Esophagus squamous epithelium (tissue), 5 donors: Measurements from ENCODE around the gene PDZRN3. TPM values are rescaled to one million over a fixed set of nuclear protein-coding genes. Genes with fewer than 3 reads are reported as not detected.
"Not testable (repeated sequence)": the region's sequence is repeated elsewhere in the genome, so short reads cannot be mapped to it uniquely, and the experiment has no call there.

Experiments
- DNase-seq: peaks from one replicate; lab custom pipeline; 2025; lab: John Stamatoyannopoulos, UW
- H3K27ac ChIP-seq, 4 donors: fragments of 200-600 bp; sonication (generic); one replicate each; pipeline ENCODE4 v1.5.1; 2016 to 2019; ENCODE audit warnings: mild to moderate bottlenecking in 1 of 4
- H3K27me3 ChIP-seq, 4 donors: fragments of 200-600 bp; sonication (generic); 1 replicate in 3 of 4; 2 replicates in 1 of 4; pipeline versions ENCODE4 v1.5.1 to v1.6.0; 2017 to 2021; ENCODE audit warnings: antibody characterized with exemption in 1 of 4
- H3K36me3 ChIP-seq, 3 donors: fragments of 200-600 bp; sonication (generic); one replicate each; pipeline ENCODE4 v1.5.1; 2016 to 2019
- H3K4me1 ChIP-seq, 3 donors: fragments of 200-600 bp; sonication (generic); one replicate each; pipeline ENCODE4 v1.5.1; 2017 to 2019
- H3K4me3 ChIP-seq, 4 donors: fragments of 200-600 bp; sonication (generic); 1 replicate in 3 of 4; 2 replicates in 1 of 4; pipeline ENCODE4 v1.5.1; 2016 to 2019; ENCODE audit warnings: mild to moderate bottlenecking in 2 of 4, moderate library complexity in 1 of 4
- H3K9me3 ChIP-seq, 3 donors: fragments of 200-600 bp; sonication (generic); one replicate each; pipeline ENCODE4 v1.5.1; 2016 to 2019
- CTCF ChIP-seq, 6 experiments: fragments of 450-650 bp in 4 of 6; fragments of 200-600 bp in 2 of 6; sonication (generic) in 2 of 6; IDR thresholded peaks; one replicate each; pipeline ENCODE4 v1.5.1; 2016 to 2019; ENCODE audit warnings: antibody characterized with exemption in 6 of 6, mild to moderate bottlenecking in 4 of 6, moderate library complexity in 4 of 6
- POLR2A ChIP-seq, 4 donors: fragments of 450-650 bp; IDR thresholded peaks; one replicate each; pipeline ENCODE4 v1.6.1; 2017; ENCODE audit warnings: antibody characterized with exemption in 4 of 4, mild to moderate bottlenecking in 4 of 4, moderate library complexity in 3 of 4
- WGBS, 2 donors: methylation state at CpG; one replicate each; pipeline ENCODE4 v1.1.5; 2018; 5-methylcytosine and 5-hydroxymethylcytosine counted together
- intact Hi-C: fragments of 100-400 bp; cut with DNase I; formaldehyde crosslinking; loops from one replicate; pipeline ENCODE4 v1.15.0; 2022
- total RNA-seq, 4 donors: library from RNA; depleted of rRNA; stranded (reverse); fragments of >200 nt; gene quantifications; one replicate each; pipeline ENCODE4 v1.1.0, GENCODE V29; 2016
- donor health status: DM: yes; HTN: yes; CAD: no.

PDZRN3 gene
- total RNA-seq, 4 donors from 2014 or later, result 22.1 to 54.9 (median 38.9) TPM

GRCh38 chr3:73569246-73569760, 55.4 kb downstream of the PDZRN3 start:
- H3K27ac ChIP-seq, result peak overlapping the region in 1 of 4 donors; percentile 1
- 73 to 76% methylated on average over 7 to 8 of the region's 8 CpGs for WGBS, 2 donors
- intact Hi-C loops, result no loop called here

DNA sequence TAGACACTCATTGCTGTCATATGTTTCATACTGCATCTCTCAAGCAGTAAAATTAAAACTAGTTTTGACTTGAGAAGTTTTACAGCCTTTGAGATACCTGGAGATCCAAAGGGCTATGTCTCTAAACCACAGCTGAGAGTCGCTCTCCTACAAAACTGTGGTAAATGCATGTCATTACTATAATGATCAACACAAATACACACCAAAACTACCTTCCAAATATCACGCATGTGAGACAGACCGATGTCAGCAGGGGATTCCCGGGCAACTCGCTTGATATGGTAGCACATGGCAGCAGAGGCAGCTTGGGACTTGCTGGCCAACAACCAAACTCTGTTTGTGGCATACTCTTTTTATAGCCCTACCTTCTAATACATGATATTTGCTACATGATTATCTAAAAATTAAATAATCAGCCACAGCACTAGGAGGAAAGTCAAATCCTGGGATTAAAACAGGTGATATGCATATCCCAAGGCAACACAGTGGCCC, 56.3 kb downstream of the PDZRN3 start:
- Histone ChIP-seq H3K4me3 (no peak overlapping the region), H3K36me3 (no peaks in the 10 kb centered on the region), H3K9me3 (no peaks in the 10 kb centered on the region), H3K4me1 (peaks cover 0 to 26% (median 0%) of the 10 kb centered on the region in 3 donors), H3K27ac (no peak overlapping the region), H3K27me3 (peaks cover 0 to 3% (median 0%) of the 10 kb centered on the region in 4 donors)
- TF ChIP-seq POLR2A (IDR thresholded peaks at IDR 0.05) (no peak), CTCF (IDR thresholded peaks at IDR 0.05) (no peak)
- 72 to 86% methylated on average over 5 of the region's 5 CpGs for WGBS, 2 donors
- no peak for DNase-seq
- intact Hi-C loops, result no loop called here

More at GRCh38 chr3:73569246-73569760, 55.4 kb downstream of the PDZRN3 start:
- Histone ChIP-seq H3K9me3 (no peaks in the 10 kb centered on the region), H3K4me3 (no peak overlapping the region), H3K4me1 (peaks cover 0 to 18% (median 0%) of the 10 kb centered on the region in 3 donors), H3K27me3 (peaks cover 0 to 3% (median 0%) of the 10 kb centered on the region in 4 donors), H3K36me3 (no peaks in the 10 kb centered on the region)
- DNase-seq, result no peak
- no peak for TF ChIP-seq POLR2A (IDR thresholded peaks at IDR 0.05)
- no peak for TF ChIP-seq CTCF (IDR thresholded peaks at IDR 0.05)

DNA sequence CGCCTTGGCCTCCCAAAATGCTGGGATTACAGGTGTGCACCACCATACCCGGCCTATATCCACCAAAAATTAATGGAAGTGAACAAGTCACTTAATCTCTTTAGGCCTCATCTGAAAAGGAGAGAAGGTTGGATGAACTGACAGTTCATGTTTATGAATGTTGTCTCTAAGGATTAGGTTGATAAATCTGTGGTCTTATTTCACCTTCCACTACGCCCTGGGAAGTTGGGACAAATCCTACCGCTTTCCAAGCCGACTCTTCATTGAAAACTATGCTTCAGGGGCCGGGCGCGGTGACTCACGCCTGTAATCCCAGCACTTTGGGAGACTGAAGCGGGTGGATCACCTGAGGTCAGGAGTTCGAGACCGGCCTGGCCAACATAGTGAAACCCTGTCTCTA, 59.4 kb downstream of the PDZRN3 start:
- WGBS, 2 donors, result 60 to 74% methylated on average over 9 to 12 of the region's 12 CpGs
- intact Hi-C loops, H3K36me3 ChIP-seq, DNase-seq, H3K27ac ChIP-seq, H3K4me3 ChIP-seq, H3K9me3 ChIP-seq, H3K27me3 ChIP-seq: not testable (repeated sequence)
- peaks cover 0 to 33% (median 0%) of the 10 kb centered on the region in 3 donors for H3K4me1 ChIP-seq

DNA sequence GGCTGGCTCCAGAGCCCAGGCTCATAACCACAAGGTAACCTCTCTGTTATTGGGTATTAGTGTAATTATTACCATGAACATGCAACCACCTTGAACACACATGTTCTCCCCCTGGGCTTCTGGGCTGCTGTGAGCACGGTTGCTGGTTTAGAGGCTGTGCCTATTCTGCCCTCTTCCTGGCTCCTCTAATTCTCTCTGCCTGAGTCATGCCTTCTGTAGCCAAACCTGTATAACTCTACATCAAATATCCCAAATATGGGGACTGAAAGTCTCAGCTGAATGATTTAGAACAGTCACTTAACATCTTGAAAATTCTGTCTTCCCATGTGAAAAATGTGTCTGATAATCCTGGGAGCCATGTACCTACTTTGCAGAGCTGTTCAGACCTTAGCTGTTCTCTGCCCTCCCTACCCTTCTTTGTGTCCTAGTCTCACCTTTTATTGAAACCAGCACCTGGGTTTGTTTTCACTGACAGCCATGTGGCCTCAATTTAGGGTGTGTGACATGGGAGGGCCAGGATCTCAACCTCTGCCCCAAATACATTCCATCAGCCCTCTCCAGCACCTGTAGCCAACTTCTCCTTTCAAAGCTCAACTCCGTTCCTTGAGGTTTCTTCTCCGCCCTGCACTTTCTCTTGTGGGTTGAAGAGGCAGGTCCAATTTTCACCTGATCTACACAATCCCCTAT, 60.7 kb downstream of the PDZRN3 start:
- TF ChIP-seq POLR2A (IDR thresholded peaks at IDR 0.05), result no peak
- no peak for TF ChIP-seq CTCF (IDR thresholded peaks at IDR 0.05)
- peaks cover 0 to 39% (median under 1%) of the 10 kb centered on the region in 3 donors for H3K4me1 ChIP-seq
- no peaks in the 10 kb centered on the region for H3K9me3 ChIP-seq
- H3K4me3 ChIP-seq, result no peak overlapping the region
- H3K27ac ChIP-seq, result peak overlapping the region in 3 of 4 donors; percentile 3 to 44 (median 22)
- H3K27me3 ChIP-seq, result no peaks in the 10 kb centered on the region
- 60 to 61% methylated on average over 3 of the region's 3 CpGs for WGBS, 2 donors
- H3K36me3 ChIP-seq, result no peaks in the 10 kb centered on the region
- DNase-seq, result no peak
- intact Hi-C loops, result no loop called here

GRCh38 chr3:73561494-73561893, 63.2 kb downstream of the PDZRN3 start:
- DNase-seq, result no peak
- Histone ChIP-seq H3K9me3 (no peaks in the 10 kb centered on the region), H3K4me1 (peaks cover 0 to 59% (median 6%) of the 10 kb centered on the region in 3 donors), H3K36me3 (no peaks in the 10 kb centered on the region), H3K27ac (peak overlapping the region in 3 of 4 donors; percentile 28 to 44 (median 28)), H3K4me3 (no peak overlapping the region), H3K27me3 (no peaks in the 10 kb centered on the region)
- 70 to 79% methylated on average over 10 of the region's 10 CpGs for WGBS, 2 donors
- TF ChIP-seq POLR2A (IDR thresholded peaks at IDR 0.05) (no peak), CTCF (IDR thresholded peaks at IDR 0.05) (no peak)
- intact Hi-C loops, result no loop called here
